Right atrium auricular region (tissue), 2 donors: ENCODE measurements around the gene FLACC1. TPM values are rescaled to one million over a fixed set of nuclear protein-coding genes. Genes with fewer than 3 reads are reported as not detected.
"Not testable (repeated sequence)": the region's sequence is repeated elsewhere in the genome, so short reads cannot be mapped to it uniquely, and the experiment has no call there.

Source experiments
- DNase-seq: peaks from one replicate; pipeline ENCODE4 v3.0.0-alpha.2; 2019; ENCODE audit warnings: low spot score
- H3K27ac ChIP-seq, 2 donors: fragments of 200-600 bp; sonication (generic); 1 replicate in 1 of 2; 2 replicates in 1 of 2; pipeline ENCODE4 v1.5.1; 2016 to 2019
- H3K27me3 ChIP-seq, 2 donors: fragments of 200-600 bp; sonication (generic); one replicate each; pipeline versions ENCODE4 v1.5.1 to v1.6.0; 2017 to 2019
- H3K36me3 ChIP-seq: fragments of 200-600 bp; sonication (generic); one replicate; pipeline ENCODE4 v1.5.1; 2016
- H3K4me1 ChIP-seq, 2 donors: fragments of 200-600 bp; sonication (generic); one replicate each; pipeline versions ENCODE4 v1.5.1 to v1.6.0; 2017 to 2019
- H3K4me3 ChIP-seq, 2 donors: fragments of 200-600 bp; sonication (generic); 1 replicate in 1 of 2; 2 replicates in 1 of 2; pipeline ENCODE4 v1.5.1; 2017 to 2019; ENCODE audit warnings: mild to moderate bottlenecking in 1 of 2, moderate library complexity in 1 of 2
- H3K9me3 ChIP-seq, 2 donors: fragments of 200-600 bp; sonication (generic); one replicate each; pipeline ENCODE4 v1.5.1; 2019
- CTCF ChIP-seq, 2 donors: fragments of 200-600 bp; sonication (generic); IDR thresholded peaks; one replicate each; pipeline ENCODE4 v1.5.1; 2019; ENCODE audit warnings: antibody characterized with exemption in 2 of 2
- total RNA-seq, 2 donors: library from RNA; depleted of rRNA; stranded (reverse); fragments of >200 nt; gene quantifications; one replicate each; pipeline ENCODE4 v1.1.0, GENCODE V29; 2016

Gene FLACC1
- total RNA-seq, 2 donors from 2014 or later, result 6.2 to 7.5 TPM

GRCh38 chr2:201313362-201313761, 43.8 kb downstream of the FLACC1 start:
- TF ChIP-seq CTCF (IDR thresholded peaks at IDR 0.05), result no peak
- DNase-seq, result no peak
- H3K27me3 ChIP-seq, result no peaks in the 10 kb centered on the region

DNA sequence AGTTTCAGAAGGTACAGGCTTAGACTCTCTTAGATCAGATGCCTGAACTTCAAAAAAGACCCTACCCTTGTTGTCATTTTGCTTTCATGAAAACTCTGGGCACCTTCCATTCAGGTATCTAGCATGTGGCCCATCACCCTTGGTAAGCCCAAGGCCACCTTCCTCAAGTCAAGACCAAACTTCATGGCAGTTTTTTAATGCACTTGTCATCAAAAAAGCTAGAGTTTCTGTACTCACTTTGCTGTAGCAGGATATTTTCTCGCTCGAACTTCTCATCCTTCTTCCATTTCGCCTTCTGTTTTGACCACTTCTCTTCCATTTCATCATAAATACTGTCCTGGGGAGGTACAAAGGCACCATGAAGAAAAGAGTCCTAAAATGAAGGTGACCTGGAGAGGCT, 48.2 kb downstream of the FLACC1 start:
- Histone ChIP-seq H3K4me3 (no peak overlapping the region), H3K9me3 (no peaks in the 10 kb centered on the region), H3K27ac (no peak overlapping the region), H3K36me3 (peaks cover 24% of the 10 kb centered on the region), H3K27me3 (no peaks in the 10 kb centered on the region), H3K4me1 (no peaks in the 10 kb centered on the region)
- TF ChIP-seq CTCF (IDR thresholded peaks at IDR 0.05), result no peak
- DNase-seq, result no peak

More at GRCh38 chr2:201313362-201313761, 43.8 kb downstream of the FLACC1 start:
- H3K36me3 ChIP-seq, result peaks cover 9% of the 10 kb centered on the region
- H3K4me3 ChIP-seq, result no peak overlapping the region
- no peaks in the 10 kb centered on the region for H3K4me1 ChIP-seq
- H3K27ac ChIP-seq, result no peak overlapping the region
- H3K9me3 ChIP-seq, result peaks cover 0 to 3% of the 10 kb centered on the region in 2 donors

GRCh38 chr2:201307876-201308275, 49.3 kb downstream of the FLACC1 start:
- no peak overlapping the region for H3K4me3 ChIP-seq
- no peaks in the 10 kb centered on the region for H3K9me3 ChIP-seq
- no peaks in the 10 kb centered on the region for H3K27me3 ChIP-seq
- DNase-seq, result no peak
- no peaks in the 10 kb centered on the region for H3K4me1 ChIP-seq
- peaks cover 24% of the 10 kb centered on the region for H3K36me3 ChIP-seq
- no peak for TF ChIP-seq CTCF (IDR thresholded peaks at IDR 0.05)
- no peak overlapping the region for H3K27ac ChIP-seq

GRCh38 chr2:201299929-201300328, 57.2 kb downstream of the FLACC1 start:
- H3K4me1 ChIP-seq, H3K27ac ChIP-seq, H3K27me3 ChIP-seq, DNase-seq, H3K4me3 ChIP-seq, H3K36me3 ChIP-seq, H3K9me3 ChIP-seq: not testable (repeated sequence)

DNA sequence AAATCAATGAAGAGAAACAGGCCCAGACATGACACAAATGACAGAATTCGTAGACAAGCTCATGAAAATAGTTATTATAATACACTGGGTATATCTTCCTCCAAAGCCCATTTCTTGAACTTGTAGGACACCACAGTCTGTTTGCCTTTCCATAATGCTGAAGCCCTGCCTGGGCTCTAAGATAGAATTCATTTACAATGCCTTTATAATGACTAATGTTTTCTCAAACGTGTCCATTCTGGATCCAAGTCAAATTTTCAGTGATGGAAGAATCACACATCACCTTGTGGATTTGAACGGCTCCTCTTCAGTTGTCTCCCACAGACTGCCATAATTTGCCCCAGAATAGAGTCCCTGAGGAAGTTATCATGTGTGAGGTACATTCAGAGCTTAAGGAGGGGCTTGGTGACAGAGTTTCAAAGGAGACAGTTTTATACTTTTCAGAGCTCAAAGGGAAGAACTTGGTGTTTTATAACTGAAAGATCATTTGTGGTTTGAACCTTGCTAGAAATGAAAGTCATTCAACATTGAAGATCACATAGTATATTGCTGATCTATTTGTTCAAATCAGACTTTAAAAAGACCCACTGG, 58.6 kb downstream of the FLACC1 start:
- no peak overlapping the region for H3K4me3 ChIP-seq
- H3K36me3 ChIP-seq, result peaks cover 5% of the 10 kb centered on the region
- no peak for TF ChIP-seq CTCF (IDR thresholded peaks at IDR 0.05)
- H3K27ac ChIP-seq, result no peak overlapping the region
- no peaks in the 10 kb centered on the region for H3K9me3 ChIP-seq
- H3K27me3 ChIP-seq, result no peaks in the 10 kb centered on the region
- no peak for DNase-seq
- no peaks in the 10 kb centered on the region for H3K4me1 ChIP-seq

- H3K36me3 ChIP-seq, result peaks cover 23% of the 10 kb centered on the region
- not testable (repeated sequence) for H3K9me3 ChIP-seq, H3K4me3 ChIP-seq, H3K4me1 ChIP-seq, H3K27me3 ChIP-seq, DNase-seq, H3K27ac ChIP-seq
Measured at GRCh38 chr2:201290457-201291148, 66.5 kb downstream of the FLACC1 start.

GRCh38 chr2:201285499-201285898, 71.6 kb downstream of the FLACC1 start:
- H3K4me1 ChIP-seq, result no peaks in the 10 kb centered on the region
- no peak overlapping the region for H3K4me3 ChIP-seq
- H3K36me3 ChIP-seq, result peaks cover 24% of the 10 kb centered on the region
- no peak overlapping the region for H3K27ac ChIP-seq
- TF ChIP-seq CTCF (IDR thresholded peaks at IDR 0.05), result no peak
- H3K27me3 ChIP-seq, result no peaks in the 10 kb centered on the region
- no peak for DNase-seq
- H3K9me3 ChIP-seq, result no peaks in the 10 kb centered on the region
